HEK293 (cell line): Measurements from ENCODE around the gene LACRT.

ENCODE experiments used
- CTCF ChIA-PET: fragments of 350-600 bp; formaldehyde crosslinking; extraction: SDS; loops from one replicate; lab custom pipeline; 2021; ENCODE audit warnings: antibody characterized with exemption; lab: Yijun Ruan, JAX
- POLR2A ChIA-PET: fragments of 300-600 bp; formaldehyde crosslinking; extraction: SDS; loops from one replicate; lab custom pipeline; 2020; ENCODE audit warnings: antibody characterized with exemption, inconsistent platforms; lab: Yijun Ruan, JAX
- H3K27ac ChIP-seq: fragments of 200-500 bp; sonication (Bioruptor generic); 2 replicates; pipeline ENCODE4 v1.5.1; 2014; ENCODE audit warnings: low read depth, low read length, control low read depth, inconsistent platforms; ENCODE audit errors: extremely low read depth
- H3K36me3 ChIP-seq, 2 experiments: fragments of 200-500 bp in 1 of 2; sonication (Bioruptor generic) in 1 of 2; 1 replicate in 1 of 2; 2 replicates in 1 of 2; pipeline ENCODE4 v1.5.1; 2014 to 2017; ENCODE audit warnings: inconsistent platforms in 2 of 2, low read length in 2 of 2; ENCODE audit not compliant: control insufficient read depth in 2 of 2, insufficient read depth in 1 of 2
- H3K4me1 ChIP-seq: fragments of 200-500 bp; sonication (Bioruptor generic); 2 replicates; pipeline ENCODE4 v1.5.1; 2014; ENCODE audit warnings: mild to moderate bottlenecking, low read length, inconsistent platforms; ENCODE audit not compliant: control insufficient read depth, insufficient read depth
- H3K4me3 ChIP-seq: 2 replicates; pipeline ENCODE4 v1.5.1; 2011; ENCODE audit warnings: low read depth, mild to moderate bottlenecking, control low read depth, low read length, moderate library complexity
- H3K9me3 ChIP-seq: fragments of 200-500 bp; sonication (Bioruptor generic); 2 replicates; pipeline ENCODE4 v1.5.1; 2014; ENCODE audit warnings: low read depth, low read length, inconsistent platforms; ENCODE audit not compliant: control insufficient read depth, insufficient read depth
- EGR2 ChIP-seq: fragments of 450-650 bp; formaldehyde crosslinking; IDR thresholded peaks from 2 replicates; pipeline ENCODE4 v1.5.1; 2016; ENCODE audit warnings: low read depth, missing biosample characterization, missing genetic modification characterization
- FEZF1 ChIP-seq: fragments of 450-650 bp; formaldehyde crosslinking; IDR thresholded peaks from 2 replicates; pipeline ENCODE4 v1.5.1; 2016; ENCODE audit warnings: missing biosample characterization, missing genetic modification characterization
- GLIS2 ChIP-seq: fragments of 450-650 bp; formaldehyde crosslinking; IDR thresholded peaks from 2 replicates; pipeline ENCODE4 v1.5.1; 2016; ENCODE audit warnings: missing biosample characterization, missing genetic modification characterization
- ZFHX2 ChIP-seq: fragments of 450-650 bp; formaldehyde crosslinking; conservative IDR thresholded peaks from 2 replicates; pipeline ENCODE4 v1.5.1; 2016; ENCODE audit warnings: missing biosample characterization, missing genetic modification characterization
- ZNF121 ChIP-seq: fragments of 450-650 bp; formaldehyde crosslinking; IDR thresholded peaks from 2 replicates; pipeline ENCODE4 v1.5.1; 2016; ENCODE audit warnings: missing biosample characterization, missing genetic modification characterization
- ZNF23 ChIP-seq: fragments of 450-650 bp; formaldehyde crosslinking; IDR thresholded peaks from 2 replicates; pipeline ENCODE4 v1.5.1; 2016; ENCODE audit warnings: missing biosample characterization, missing genetic modification characterization, borderline replicate concordance
- ZNF341 ChIP-seq: fragments of 450-650 bp; formaldehyde crosslinking; IDR thresholded peaks from 2 replicates; pipeline ENCODE4; 2016; ENCODE audit warnings: low read depth, missing biosample characterization, missing genetic modification characterization
- ZNF555 ChIP-seq: fragments of 450-650 bp; formaldehyde crosslinking; conservative IDR thresholded peaks from 2 replicates; pipeline ENCODE4 v1.5.1; 2017; ENCODE audit warnings: missing biosample characterization, mild to moderate bottlenecking, missing genetic modification characterization, inconsistent platforms
- ZNF701 ChIP-seq: fragments of 450-650 bp; formaldehyde crosslinking; IDR thresholded peaks from 2 replicates; pipeline ENCODE4 v1.5.1; 2016; ENCODE audit warnings: missing biosample characterization, missing genetic modification characterization
- ZNF830 ChIP-seq: fragments of 450-650 bp; IDR thresholded peaks from 2 replicates; pipeline ENCODE4 v1.5.0; 2018; ENCODE audit warnings: missing biosample characterization, missing genetic modification characterization, low read depth, mild to moderate bottlenecking, moderate library complexity
- TF ChIP-seq, protein P1 (sequence below): fragments of 450-650 bp; formaldehyde crosslinking; IDR thresholded peaks from 2 replicates; pipeline ENCODE4 v1.5.1; 2016; ENCODE audit warnings: missing biosample characterization, missing genetic modification characterization
- TF ChIP-seq, protein P2 (sequence below): fragments of 450-650 bp; formaldehyde crosslinking; IDR thresholded peaks from 2 replicates; pipeline ENCODE4 v1.5.1; 2016; ENCODE audit warnings: missing biosample characterization, missing genetic modification characterization
- TF ChIP-seq, protein P3 (sequence below): fragments of 450-650 bp; formaldehyde crosslinking; IDR thresholded peaks from 2 replicates; pipeline ENCODE4 v1.5.1; 2017; ENCODE audit warnings: missing biosample characterization, missing genetic modification characterization
- TF ChIP-seq, protein P4 (sequence below): fragments of 450-650 bp; formaldehyde crosslinking; IDR thresholded peaks from 2 replicates; pipeline ENCODE4 v1.5.1; 2016; ENCODE audit warnings: missing biosample characterization, missing genetic modification characterization, borderline replicate concordance

LACRT gene

DNA sequence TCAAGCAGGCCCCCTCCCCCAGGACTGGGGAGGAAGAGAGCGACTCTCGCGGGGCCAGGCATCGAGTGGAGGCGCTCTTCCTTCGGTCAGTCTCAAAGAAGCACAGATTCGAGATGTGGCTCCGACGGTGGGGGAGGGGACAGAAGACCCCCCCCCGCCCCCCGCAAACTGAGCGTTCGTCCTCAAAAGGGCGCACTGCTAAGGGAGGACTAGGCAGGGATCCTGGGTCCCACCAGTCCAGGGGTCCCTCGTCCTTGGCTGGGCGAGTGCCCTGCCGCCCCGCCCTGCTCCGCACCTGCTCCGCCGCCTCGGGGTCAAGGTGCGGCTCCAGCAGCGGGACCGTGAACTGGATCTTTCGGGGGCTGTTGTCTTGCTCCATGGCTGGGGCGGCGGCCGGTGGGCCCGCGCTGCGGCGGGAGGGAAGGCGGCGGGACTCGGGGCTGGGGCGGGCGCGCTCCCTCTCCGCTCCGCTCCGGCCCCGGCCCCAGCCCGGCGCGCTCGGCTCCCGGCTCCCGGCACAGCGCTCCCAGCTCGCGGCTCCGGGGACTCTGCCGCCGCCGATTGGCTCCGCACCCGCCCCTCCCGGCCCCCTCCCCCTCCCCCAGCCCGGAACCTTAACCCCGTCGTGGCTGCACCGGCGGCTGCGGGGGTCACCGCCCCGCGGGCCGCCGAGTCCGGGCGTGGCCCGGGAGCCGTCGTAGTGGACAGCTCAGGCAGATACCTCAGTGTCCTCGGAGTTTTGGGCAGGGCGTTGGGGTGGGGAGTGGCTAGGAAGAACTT lies 46.4 kb downstream of the LACRT start, which contains the start of gene PPP1R1A (continued):
- TF ChIP-seq, protein P1, sequence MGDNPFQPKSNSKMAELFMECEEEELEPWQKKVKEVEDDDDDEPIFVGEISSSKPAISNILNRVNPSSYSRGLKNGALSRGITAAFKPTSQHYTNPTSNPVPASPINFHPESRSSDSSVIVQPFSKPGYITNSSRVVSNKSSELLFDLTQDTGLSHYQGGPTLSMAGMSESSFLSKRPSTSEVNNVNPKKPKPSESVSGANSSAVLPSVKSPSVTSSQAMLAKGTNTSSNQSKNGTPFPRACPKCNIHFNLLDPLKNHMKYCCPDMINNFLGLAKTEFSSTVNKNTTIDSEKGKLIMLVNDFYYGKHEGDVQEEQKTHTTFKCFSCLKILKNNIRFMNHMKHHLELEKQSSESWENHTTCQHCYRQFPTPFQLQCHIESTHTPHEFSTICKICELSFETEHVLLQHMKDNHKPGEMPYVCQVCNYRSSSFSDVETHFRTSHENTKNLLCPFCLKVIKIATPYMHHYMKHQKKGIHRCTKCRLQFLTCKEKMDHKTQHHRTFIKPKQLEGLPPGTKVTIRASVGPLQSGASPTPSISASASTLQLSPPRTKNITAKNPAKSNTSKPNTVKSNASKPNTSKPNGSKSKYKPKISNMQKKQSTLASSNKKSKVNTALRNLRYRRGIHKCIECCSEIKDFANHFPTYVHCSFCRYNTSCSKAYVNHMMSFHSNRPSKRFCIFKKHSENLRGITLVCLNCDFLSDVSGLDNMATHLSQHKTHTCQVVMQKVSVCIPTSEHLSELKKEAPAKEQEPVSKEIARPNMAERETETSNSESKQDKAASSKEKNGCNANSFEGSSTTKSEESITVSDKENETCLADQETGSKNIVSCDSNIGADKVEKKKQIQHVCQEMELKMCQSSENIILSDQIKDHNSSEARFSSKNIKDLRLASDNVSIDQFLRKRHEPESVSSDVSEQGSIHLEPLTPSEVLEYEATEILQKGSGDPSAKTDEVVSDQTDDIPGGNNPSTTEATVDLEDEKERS (tag by site-specific recombination): no peak
- no peak for TF ChIP-seq FEZF1 (tag by site-specific recombination)
- no peak for TF ChIP-seq ZNF121 (tag by site-specific recombination)
- TF ChIP-seq ZNF555 (tag by site-specific recombination): no peak
- TF ChIP-seq, protein P2, sequence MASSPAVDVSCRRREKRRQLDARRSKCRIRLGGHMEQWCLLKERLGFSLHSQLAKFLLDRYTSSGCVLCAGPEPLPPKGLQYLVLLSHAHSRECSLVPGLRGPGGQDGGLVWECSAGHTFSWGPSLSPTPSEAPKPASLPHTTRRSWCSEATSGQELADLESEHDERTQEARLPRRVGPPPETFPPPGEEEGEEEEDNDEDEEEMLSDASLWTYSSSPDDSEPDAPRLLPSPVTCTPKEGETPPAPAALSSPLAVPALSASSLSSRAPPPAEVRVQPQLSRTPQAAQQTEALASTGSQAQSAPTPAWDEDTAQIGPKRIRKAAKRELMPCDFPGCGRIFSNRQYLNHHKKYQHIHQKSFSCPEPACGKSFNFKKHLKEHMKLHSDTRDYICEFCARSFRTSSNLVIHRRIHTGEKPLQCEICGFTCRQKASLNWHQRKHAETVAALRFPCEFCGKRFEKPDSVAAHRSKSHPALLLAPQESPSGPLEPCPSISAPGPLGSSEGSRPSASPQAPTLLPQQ (tag by site-specific recombination): peak; percentile 70
- TF ChIP-seq ZNF23: no peak

DNA sequence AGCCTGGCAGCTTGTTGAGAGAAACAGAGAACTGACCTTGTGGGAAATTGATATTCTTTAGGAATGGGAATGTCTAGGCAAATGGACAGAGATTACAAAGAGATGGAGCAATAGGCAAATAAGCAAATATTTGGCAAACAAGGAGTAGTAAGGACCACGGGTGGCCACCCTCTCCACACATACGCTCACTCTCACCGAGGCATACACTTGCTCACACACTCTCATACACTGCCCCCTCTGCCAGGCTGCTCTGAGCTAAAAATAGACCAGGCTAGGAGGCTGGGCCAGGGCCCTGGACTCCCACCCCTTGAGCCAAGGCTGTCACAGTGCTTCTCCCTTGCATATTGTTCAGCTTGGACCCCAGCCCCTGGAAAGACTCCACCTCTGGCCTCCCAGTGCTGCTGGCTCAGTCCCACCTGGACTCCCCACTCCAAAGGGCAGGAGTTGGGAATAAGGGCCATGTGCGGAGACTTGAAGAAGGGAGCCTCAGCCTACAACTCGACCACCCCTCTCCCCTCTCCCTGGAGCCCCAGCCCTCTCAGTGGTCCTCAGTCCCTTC lies 47.3 kb downstream of the LACRT start:
- no peak overlapping the region for H3K4me3 ChIP-seq
- H3K4me1 ChIP-seq: no peaks in the 10 kb centered on the region
- no peak overlapping the region for H3K27ac ChIP-seq
- H3K36me3 ChIP-seq: no peaks in the 10 kb centered on the region
- no peaks in the 10 kb centered on the region for H3K9me3 ChIP-seq
- ChIA-PET POLR2A (interaction anchor here (0.7 to 1.4 kb wide), 3 partner anchors 8 to 60 kb away, joined by 3 read pairs; no protein-coding TSS in a partner anchor), CTCF (interaction anchor here (0.5 to 2.5 kb wide), 12 partner anchors 8 to 262 kb away, joined by 3 to 20 read pairs (median 4); no protein-coding TSS in a partner anchor)
- TF ChIP-seq, protein P3, sequence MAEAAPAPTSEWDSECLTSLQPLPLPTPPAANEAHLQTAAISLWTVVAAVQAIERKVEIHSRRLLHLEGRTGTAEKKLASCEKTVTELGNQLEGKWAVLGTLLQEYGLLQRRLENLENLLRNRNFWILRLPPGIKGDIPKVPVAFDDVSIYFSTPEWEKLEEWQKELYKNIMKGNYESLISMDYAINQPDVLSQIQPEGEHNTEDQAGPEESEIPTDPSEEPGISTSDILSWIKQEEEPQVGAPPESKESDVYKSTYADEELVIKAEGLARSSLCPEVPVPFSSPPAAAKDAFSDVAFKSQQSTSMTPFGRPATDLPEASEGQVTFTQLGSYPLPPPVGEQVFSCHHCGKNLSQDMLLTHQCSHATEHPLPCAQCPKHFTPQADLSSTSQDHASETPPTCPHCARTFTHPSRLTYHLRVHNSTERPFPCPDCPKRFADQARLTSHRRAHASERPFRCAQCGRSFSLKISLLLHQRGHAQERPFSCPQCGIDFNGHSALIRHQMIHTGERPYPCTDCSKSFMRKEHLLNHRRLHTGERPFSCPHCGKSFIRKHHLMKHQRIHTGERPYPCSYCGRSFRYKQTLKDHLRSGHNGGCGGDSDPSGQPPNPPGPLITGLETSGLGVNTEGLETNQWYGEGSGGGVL: peak; percentile 60
- TF ChIP-seq ZNF341 (0 out of 2 replicates have a peak, but pooled peaks have one; percentile 0), ZNF830 (no peak), GLIS2 (0 out of 2 replicates have a peak, but pooled peaks have one; percentile 7)
- TF ChIP-seq, protein P4, sequence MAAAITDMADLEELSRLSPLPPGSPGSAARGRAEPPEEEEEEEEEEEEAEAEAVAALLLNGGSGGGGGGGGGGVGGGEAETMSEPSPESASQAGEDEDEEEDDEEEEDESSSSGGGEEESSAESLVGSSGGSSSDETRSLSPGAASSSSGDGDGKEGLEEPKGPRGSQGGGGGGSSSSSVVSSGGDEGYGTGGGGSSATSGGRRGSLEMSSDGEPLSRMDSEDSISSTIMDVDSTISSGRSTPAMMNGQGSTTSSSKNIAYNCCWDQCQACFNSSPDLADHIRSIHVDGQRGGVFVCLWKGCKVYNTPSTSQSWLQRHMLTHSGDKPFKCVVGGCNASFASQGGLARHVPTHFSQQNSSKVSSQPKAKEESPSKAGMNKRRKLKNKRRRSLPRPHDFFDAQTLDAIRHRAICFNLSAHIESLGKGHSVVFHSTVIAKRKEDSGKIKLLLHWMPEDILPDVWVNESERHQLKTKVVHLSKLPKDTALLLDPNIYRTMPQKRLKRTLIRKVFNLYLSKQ: no peak

DNA sequence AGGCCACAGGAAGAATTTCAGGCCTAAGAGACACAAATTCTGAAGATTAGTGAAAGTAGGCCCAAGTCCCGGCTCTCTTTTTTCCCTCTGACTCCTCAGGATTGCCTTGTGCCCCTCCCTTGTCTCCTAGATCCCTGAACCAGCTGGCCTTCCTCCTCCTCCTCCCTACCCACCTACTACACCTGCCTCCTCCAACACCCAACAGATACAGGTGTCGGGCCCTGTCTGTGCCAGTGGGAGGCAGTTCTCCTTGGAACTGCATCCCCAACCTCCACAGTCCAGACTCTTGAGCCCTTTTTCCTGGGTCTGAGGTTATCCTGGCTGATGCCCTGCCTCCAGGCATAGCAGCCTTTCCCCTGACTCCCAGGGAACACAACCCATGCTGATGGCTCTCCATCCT lies 48.1 kb downstream of the LACRT start:
- H3K4me3 ChIP-seq: no peak overlapping the region
- CTCF ChIA-PET: interaction anchor here (0.6 to 2.5 kb wide), 7 partner anchors 10 to 1556 kb away, joined by 3 to 20 read pairs (median 4); no protein-coding TSS in a partner anchor
- no peaks in the 10 kb centered on the region for H3K36me3 ChIP-seq
- POLR2A ChIA-PET: no interaction called here
- TF ChIP-seq EGR2 (tag by site-specific recombination): peak; percentile 68; the same call in 1 of the 2 replicates
- TF ChIP-seq ZNF701 (tag by site-specific recombination): no peak
- TF ChIP-seq ZFHX2 (tag by site-specific recombination): peak; percentile 34; the same call in 1 of the 2 replicates
- TF ChIP-seq, all 188 proteins: peak for 2
- H3K4me1 ChIP-seq: no peaks in the 10 kb centered on the region
- no peak overlapping the region for H3K27ac ChIP-seq
- H3K9me3 ChIP-seq: no peaks in the 10 kb centered on the region
